HEK293 (cell line): ENCODE results near the gene ACTG1.

Source experiments
- ZNF2 ChIP-seq: fragments of 450-650 bp; formaldehyde crosslinking; IDR thresholded peaks from 2 replicates; pipeline ENCODE4 v1.5.1; 2016; ENCODE audit warnings: missing biosample characterization, missing genetic modification characterization
- ZNF76 ChIP-seq: fragments of 450-650 bp; formaldehyde crosslinking; IDR thresholded peaks from 2 replicates; pipeline ENCODE4; 2016; ENCODE audit warnings: low read depth, missing biosample characterization, missing genetic modification characterization, borderline replicate concordance

DNA sequence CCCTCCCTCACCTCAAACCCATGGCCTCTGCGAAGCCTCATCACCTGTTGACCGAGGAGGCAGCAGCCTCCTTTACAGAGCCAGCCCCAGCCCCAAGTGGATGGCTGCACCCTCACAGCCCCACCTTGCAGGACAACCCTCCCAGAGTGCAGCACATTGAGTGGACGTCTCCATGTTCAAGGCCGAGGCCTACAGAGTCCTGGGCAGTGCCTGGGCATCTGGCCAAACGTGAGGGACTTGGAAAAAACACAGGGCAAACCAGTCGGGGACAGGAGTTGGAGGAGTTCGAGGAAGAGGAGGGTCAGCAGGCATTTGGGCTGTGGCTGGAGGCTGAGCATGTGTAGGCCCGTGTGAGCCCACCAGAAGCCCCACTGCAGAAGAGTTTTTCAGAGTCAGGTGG, 39.6 kb downstream of the ACTG1 start:
- TF ChIP-seq ZNF76 (tag by site-specific recombination) (no peak), ZNF2 (no peak)
